ENCODE data around the gene COL23A1.
"Not testable (repeated sequence)": the region's sequence is repeated elsewhere in the genome, so short reads cannot be mapped to it uniquely, and the experiment has no call there.

The COL23A1 gene

GRCh38 chr5:178312880-178313282 lies 277.3 kb downstream of the COL23A1 start:
- H3K4me3 ChIP-seq (ENCODE audit: low read depth, low read length), result no peak overlapping the region

GRCh38 chr5:178310130-178310865 lies 279.9 kb downstream of the COL23A1 start:
- no peak overlapping the region for H3K4me3 ChIP-seq (ENCODE audit: low read depth, low read length)

- no peak overlapping the region for H3K4me3 ChIP-seq (ENCODE audit: low read depth, low read length)
These were observed 280.8 kb downstream of the COL23A1 start for GRCh38 chr5:178309271-178310013.

- H3K4me3 ChIP-seq (ENCODE audit: low read depth, low read length), result no peak overlapping the region
These were observed 281.6 kb downstream of the COL23A1 start for GRCh38 chr5:178308541-178309092.

GRCh38 chr5:178307267-178308045 lies 282.7 kb downstream of the COL23A1 start:
- no peak overlapping the region for H3K4me3 ChIP-seq (ENCODE audit: low read depth, low read length)

GRCh38 chr5:178306430-178307225 lies 283.6 kb downstream of the COL23A1 start:
- H3K4me3 ChIP-seq (ENCODE audit: low read depth, low read length), result no peak overlapping the region

GRCh38 chr5:178305801-178306200 lies 284.4 kb downstream of the COL23A1 start:
- H3K4me3 ChIP-seq (ENCODE audit: low read depth, low read length), result no peak overlapping the region

GRCh38 chr5:178304761-178305645 lies 285.2 kb downstream of the COL23A1 start:
- H3K4me3 ChIP-seq (ENCODE audit: low read depth, low read length), result no peak overlapping the region

GRCh38 chr5:178304016-178304415 lies 286.2 kb downstream of the COL23A1 start:
- H3K4me3 ChIP-seq (ENCODE audit: low read depth, low read length), result no peak overlapping the region

GRCh38 chr5:178302321-178302720 lies 287.9 kb downstream of the COL23A1 start:
- H3K4me3 ChIP-seq (ENCODE audit: low read depth, low read length), result not testable (repeated sequence)

- no peak overlapping the region for H3K4me3 ChIP-seq (ENCODE audit: low read depth, low read length)
These were observed 288.6 kb downstream of the COL23A1 start for GRCh38 chr5:178301641-178302040.

- no peak overlapping the region for H3K4me3 ChIP-seq (ENCODE audit: low read depth, low read length)
These were observed 291.8 kb downstream of the COL23A1 start for GRCh38 chr5:178298283-178298807.

- H3K4me3 ChIP-seq (ENCODE audit: low read depth, low read length), result no peak overlapping the region
These were observed 292.4 kb downstream of the COL23A1 start for GRCh38 chr5:178297751-178298150.

- H3K4me3 ChIP-seq (ENCODE audit: low read depth, low read length), result no peak overlapping the region
These were observed 294.1 kb downstream of the COL23A1 start for GRCh38 chr5:178296066-178296465.

- no peak overlapping the region for H3K4me3 ChIP-seq (ENCODE audit: low read depth, low read length)
These were observed 294.6 kb downstream of the COL23A1 start for GRCh38 chr5:178295589-178295988.

- no peak overlapping the region for H3K4me3 ChIP-seq (ENCODE audit: low read depth, low read length)
These were observed 296.4 kb downstream of the COL23A1 start for GRCh38 chr5:178293815-178294214.

- no peak overlapping the region for H3K4me3 ChIP-seq (ENCODE audit: low read depth, low read length)
These were observed 296.8 kb downstream of the COL23A1 start for GRCh38 chr5:178293400-178293799.

GRCh38 chr5:178292826-178293205 lies 297.4 kb downstream of the COL23A1 start:
- no peak overlapping the region for H3K4me3 ChIP-seq (ENCODE audit: low read depth, low read length)

Measured in iPS-11a (cell line).